Stomach (tissue), 4 donors: Measurements from ENCODE around the gene USP43.

Source experiments
- CTCF ChIP-seq, 7 experiments: fragments of 450-650 bp in 4 of 7; fragments of 200-600 bp in 3 of 7; sonication (generic) in 3 of 7; IDR thresholded peaks; one replicate each; pipeline ENCODE4 v1.5.1; 2016 to 2019; ENCODE audit warnings: antibody characterized with exemption in 7 of 7, control low read depth in 2 of 7, mild to moderate bottlenecking in 1 of 7
- EP300 ChIP-seq: sonication (generic); formaldehyde crosslinking; IDR thresholded peaks from one replicate; pipeline ENCODE4 v1.6.1; 2017; ENCODE audit warnings: antibody characterized with exemption
- POLR2A ChIP-seq, 4 donors: fragments of 450-650 bp; IDR thresholded peaks; one replicate each; pipeline ENCODE4 v1.6.1; 2016; ENCODE audit warnings: antibody characterized with exemption in 4 of 4, control low read depth in 2 of 4, mild to moderate bottlenecking in 1 of 4, moderate library complexity in 1 of 4
- POLR2AphosphoS5 ChIP-seq, 3 donors: sonication (generic); formaldehyde crosslinking; IDR thresholded peaks; one replicate each; pipeline ENCODE4 v1.6.1; 2016; ENCODE audit warnings: antibody characterized with exemption in 3 of 3

- no peak for TF ChIP-seq CTCF (IDR thresholded peaks at IDR 0.05)
- no peak for TF ChIP-seq EP300
- TF ChIP-seq POLR2AphosphoS5 (IDR thresholded peaks at IDR 0.05): no peak
- TF ChIP-seq POLR2A (IDR thresholded peaks at IDR 0.05): no peak
Measured at GRCh38 chr17:9750524-9750923, 105.2 kb downstream of the USP43 start.
